Smooth muscle cell (in vitro differentiated cells): ENCODE data around the gene MSRB3. TPM values are rescaled to one million over a fixed set of nuclear protein-coding genes. Genes with fewer than 3 reads are reported as not detected.

ENCODE experiments used
- DNase-seq: peaks from one replicate; lab custom pipeline; 2025; ENCODE audit not compliant: unreplicated experiment; lab: John Stamatoyannopoulos, UW
- H2AFZ ChIP-seq: fragments of 200-600 bp; sonication (generic); 2 replicates; pipeline ENCODE4 v1.6.0; 2016; ENCODE audit warnings: antibody characterized with exemption, low read depth, mild to moderate bottlenecking
- H3F3A ChIP-seq: fragments of 200-600 bp; sonication (generic); 2 replicates; pipeline ENCODE4 v1.6.0; 2017; ENCODE audit warnings: antibody characterized with exemption, low read depth
- H3K27ac ChIP-seq: fragments of 200-600 bp; sonication (generic); 2 replicates; pipeline ENCODE4 v1.5.1; 2016; ENCODE audit warnings: low read depth, mild to moderate bottlenecking
- H3K27me3 ChIP-seq: fragments of 200-600 bp; sonication (generic); 2 replicates; pipeline ENCODE4 v1.6.1; 2016; ENCODE audit warnings: low read depth, mild to moderate bottlenecking
- H3K36me3 ChIP-seq: fragments of 200-600 bp; sonication (generic); 2 replicates; pipeline ENCODE4 v1.5.1; 2016; ENCODE audit warnings: low read depth
- H3K4me1 ChIP-seq: fragments of 200-600 bp; sonication (generic); 2 replicates; pipeline ENCODE4 v1.5.1; 2016; ENCODE audit warnings: low read depth
- H3K4me2 ChIP-seq: fragments of 200-600 bp; sonication (generic); 2 replicates; pipeline ENCODE4 v1.6.0; 2016; ENCODE audit warnings: mild to moderate bottlenecking
- H3K4me3 ChIP-seq: fragments of 200-600 bp; sonication (generic); 2 replicates; pipeline ENCODE4 v1.5.1; 2016; ENCODE audit warnings: mild to moderate bottlenecking
- H3K79me2 ChIP-seq: fragments of 200-600 bp; sonication (generic); 2 replicates; pipeline ENCODE4 v1.6.0; 2016; ENCODE audit warnings: low read depth, mild to moderate bottlenecking
- H3K9ac ChIP-seq: fragments of 200-600 bp; sonication (generic); 2 replicates; pipeline ENCODE4 v1.6.0; 2016; ENCODE audit warnings: low read depth
- H3K9me3 ChIP-seq: fragments of 200-600 bp; sonication (generic); replicated peaks from 2 replicates; pipeline ENCODE4 v1.5.1; 2016; ENCODE audit warnings: low read depth
- H4K20me1 ChIP-seq: fragments of 200-600 bp; sonication (generic); 2 replicates; pipeline ENCODE4 v1.6.0; 2016; ENCODE audit warnings: low read depth
- WGBS: methylation state at CpG from one replicate; pipeline ENCODE4 v1.1.7; 2016; ENCODE audit warnings: low lambda C conversion rate; 5-methylcytosine and 5-hydroxymethylcytosine counted together
- polyA plus RNA-seq: library from polyadenylated mRNA; unstranded; fragments of >200 nt; fragmentation: Nextera tagmentation; extraction: Ambion mirVana; gene quantifications from 2 replicates; pipeline ENCODE4 v1.2.1, GENCODE V29; 2016
- total RNA-seq: library from RNA; depleted of rRNA; stranded (reverse); fragments of >200 nt; gene quantifications from 2 replicates; pipeline ENCODE4 v1.2.3, GENCODE V29; 2014
- TF ChIP-seq, protein P1 (sequence below): fragments of 200-600 bp; sonication (generic); IDR thresholded peaks from 2 replicates; pipeline ENCODE4 v1.5.1; 2017; ENCODE audit warnings: borderline replicate concordance, mild to moderate bottlenecking, antibody characterized with exemption; ENCODE audit not compliant: insufficient read depth, poor library complexity, severe bottlenecking

MSRB3 gene
- total and polyA plus RNA-seq, 2 experiments from 2014 or later, result 63.1 to 107 TPM

- TF ChIP-seq, protein P1, sequence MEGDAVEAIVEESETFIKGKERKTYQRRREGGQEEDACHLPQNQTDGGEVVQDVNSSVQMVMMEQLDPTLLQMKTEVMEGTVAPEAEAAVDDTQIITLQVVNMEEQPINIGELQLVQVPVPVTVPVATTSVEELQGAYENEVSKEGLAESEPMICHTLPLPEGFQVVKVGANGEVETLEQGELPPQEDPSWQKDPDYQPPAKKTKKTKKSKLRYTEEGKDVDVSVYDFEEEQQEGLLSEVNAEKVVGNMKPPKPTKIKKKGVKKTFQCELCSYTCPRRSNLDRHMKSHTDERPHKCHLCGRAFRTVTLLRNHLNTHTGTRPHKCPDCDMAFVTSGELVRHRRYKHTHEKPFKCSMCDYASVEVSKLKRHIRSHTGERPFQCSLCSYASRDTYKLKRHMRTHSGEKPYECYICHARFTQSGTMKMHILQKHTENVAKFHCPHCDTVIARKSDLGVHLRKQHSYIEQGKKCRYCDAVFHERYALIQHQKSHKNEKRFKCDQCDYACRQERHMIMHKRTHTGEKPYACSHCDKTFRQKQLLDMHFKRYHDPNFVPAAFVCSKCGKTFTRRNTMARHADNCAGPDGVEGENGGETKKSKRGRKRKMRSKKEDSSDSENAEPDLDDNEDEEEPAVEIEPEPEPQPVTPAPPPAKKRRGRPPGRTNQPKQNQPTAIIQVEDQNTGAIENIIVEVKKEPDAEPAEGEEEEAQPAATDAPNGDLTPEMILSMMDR, result no peak
- DNase-seq, result no peak
- no peaks in the 10 kb centered on the region for H3F3A ChIP-seq
- H4K20me1 ChIP-seq, result peaks cover 34% of the 10 kb centered on the region
- H3K27me3 ChIP-seq, result no peaks in the 10 kb centered on the region
- WGBS, result 97% methylated on average over 1 of the region's 1 CpG
- H3K4me1 ChIP-seq, result no peaks in the 10 kb centered on the region
- H3K4me2 ChIP-seq, result no peak overlapping the region
- peaks cover 20% of the 10 kb centered on the region for H3K36me3 ChIP-seq
- no peak overlapping the region for H3K9ac ChIP-seq
- H3K79me2 ChIP-seq, result peaks cover 34% of the 10 kb centered on the region
- H3K4me3 ChIP-seq, result no peak overlapping the region
- no peaks in the 10 kb centered on the region for H3K9me3 ChIP-seq
- H3K27ac ChIP-seq, result no peak overlapping the region
- no peak overlapping the region for H2AFZ ChIP-seq
These were observed 41.3 kb upstream of the MSRB3 start for GRCh38 chr12:65237153-65237552.

- H3K4me1 ChIP-seq, result no peaks in the 10 kb centered on the region
- 64% methylated on average over 3 of the region's 3 CpGs for WGBS
- H3K4me2 ChIP-seq, result no peak overlapping the region
- H3K79me2 ChIP-seq, result peaks cover 30% of the 10 kb centered on the region
- TF ChIP-seq, protein P1, result no peak
- no peaks in the 10 kb centered on the region for H3F3A ChIP-seq
- DNase-seq, result no peak
- peaks cover 31% of the 10 kb centered on the region for H3K36me3 ChIP-seq
- no peaks in the 10 kb centered on the region for H3K27me3 ChIP-seq
- no peak overlapping the region for H3K9ac ChIP-seq
- no peak overlapping the region for H3K27ac ChIP-seq
- H3K9me3 ChIP-seq, result no peaks in the 10 kb centered on the region
- no peak overlapping the region for H3K4me3 ChIP-seq
- H4K20me1 ChIP-seq, result peaks cover 21% of the 10 kb centered on the region
- H2AFZ ChIP-seq, result no peak overlapping the region
These were observed 39.9 kb upstream of the MSRB3 start for GRCh38 chr12:65238609-65239008.

- peaks cover 8% of the 10 kb centered on the region for H3K36me3 ChIP-seq
These were observed 29.5 kb upstream of the MSRB3 start for GRCh38 chr12:65248656-65249633.

More at GRCh38 chr12:65248656-65249633, 29.5 kb upstream of the MSRB3 start:
- Histone ChIP-seq H3K27me3 (no peaks in the 10 kb centered on the region), H4K20me1 (no peaks in the 10 kb centered on the region), H3K9ac (no peak overlapping the region), H2AFZ (no peak overlapping the region), H3K79me2 (no peaks in the 10 kb centered on the region), H3K4me3 (no peak overlapping the region), H3K27ac (no peak overlapping the region), H3F3A (no peaks in the 10 kb centered on the region), H3K4me2 (no peak overlapping the region), H3K9me3 (no peaks in the 10 kb centered on the region), H3K4me1 (no peaks in the 10 kb centered on the region)
- DNase-seq, result no peak
- TF ChIP-seq, protein P1, result no peak
- 95% methylated on average over 2 of the region's 2 CpGs for WGBS
